K562 (cell line): ENCODE data around the gene SCN5A. TPM values are rescaled to one million over a fixed set of nuclear protein-coding genes. Genes with fewer than 3 reads are reported as not detected.

ENCODE experiments used
- ATAC-seq: fragments of 200-7000 bp; cut with Tn5 transposase; 3 replicates; pipeline ENCODE4 v1.9.1; 2020; ENCODE audit warnings: moderate library complexity
- BruUV-seq: library from RNA; stranded (reverse); fragments of 400-500 nt; replicated peaks from 2 replicates; lab custom pipeline; 2021; lab: Mats Ljungman, UMichigan
- CTCF ChIA-PET: fragments of 300-600 bp; formaldehyde crosslinking; extraction: SDS; loops from one replicate; lab custom pipeline; 2021; ENCODE audit warnings: low intra/inter-chr PET ratio; lab: Yijun Ruan, JAX
- POLR2A ChIA-PET: fragments of 300-600, 350-650 bp; sonication (Branson Sonifier 250); formaldehyde crosslinking; extraction: SDS; loops from one replicate; lab custom pipeline; 2021; ENCODE audit warnings: antibody characterized with exemption, inconsistent platforms; lab: Yijun Ruan, JAX
- DNase-seq, 4 experiments: peaks; one replicate each; pipeline versions ENCODE4 v3.0.0 to v3.0.0-alpha.2; 2011 to 2018; ENCODE audit warnings: low spot score in 3 of 4, mixed read lengths in 3 of 4; ENCODE audit errors: extremely low read depth in 1 of 4
- FAIRE-seq: peaks from 2 replicates; lab custom pipeline; 2011; peaks lifted over from hg19 to GRCh38; lab: Jason Lieb, UNC
- H2AFZ ChIP-seq: 2 replicates; pipeline ENCODE4 v1.6.0; 2011; ENCODE audit warnings: low read depth, low read length, control low read depth, inconsistent platforms
- H3K27ac ChIP-seq: fragments of 200-600 bp; 3 replicates; pipeline ENCODE4 v1.8.0; 2011; ENCODE audit warnings: low read depth, mild to moderate bottlenecking, control low read depth, inconsistent platforms, low read length, moderate library complexity, mixed read lengths; ENCODE audit errors: extremely low read depth
- H3K27me3 ChIP-seq, 2 experiments: fragments of 300-600 bp in 1 of 2; 2 replicates in 1 of 2; 3 replicates in 1 of 2; pipeline versions ENCODE4 v1.6.0 to v1.8.0; 2011; ENCODE audit warnings: inconsistent platforms in 2 of 2, low read length in 2 of 2, mild to moderate bottlenecking in 1 of 2, mixed read lengths in 1 of 2, moderate library complexity in 1 of 2; ENCODE audit not compliant: control insufficient read depth in 2 of 2, insufficient read depth in 2 of 2
- H3K36me3 ChIP-seq: fragments of 300-600 bp; 3 replicates; pipeline ENCODE4 v1.8.0; 2011; ENCODE audit warnings: mild to moderate bottlenecking, low read length, inconsistent platforms; ENCODE audit not compliant: control insufficient read depth, insufficient read depth
- H3K4me1 ChIP-seq, 2 experiments: fragments of 200-600 bp in 1 of 2; replicated peaks in 1 of 2; 2 replicates in 1 of 2; 3 replicates in 1 of 2; pipeline versions ENCODE4 v1.5.1 to v1.8.0; 2011; ENCODE audit warnings: inconsistent platforms in 2 of 2, low read length in 2 of 2, mild to moderate bottlenecking in 1 of 2, mixed read lengths in 1 of 2, moderate library complexity in 1 of 2; ENCODE audit not compliant: control insufficient read depth in 2 of 2, insufficient read depth in 2 of 2
- H3K4me2 ChIP-seq: 2 replicates; pipeline ENCODE4 v1.6.1; 2011; ENCODE audit warnings: low read length, control low read depth, inconsistent platforms, mixed read lengths; ENCODE audit not compliant: insufficient read depth
- H3K4me3 ChIP-seq: fragments of 200-600 bp; sonication (generic), shearing (Covaris generic); 2 replicates; pipeline ENCODE4 v1.5.1; 2016; ENCODE audit warnings: control low read depth, inconsistent platforms
- H3K79me2 ChIP-seq: fragments of 200-600 bp; 3 replicates; pipeline ENCODE4 v1.8.0; 2011; ENCODE audit warnings: low read length, inconsistent platforms; ENCODE audit not compliant: control insufficient read depth, insufficient read depth
- H3K9ac ChIP-seq, 2 experiments: 2 replicates each; pipeline versions ENCODE4 v1.6.0 to v1.6.1; 2011; ENCODE audit warnings: low read depth in 2 of 2, low read length in 2 of 2, control low read depth in 1 of 2, inconsistent platforms in 1 of 2, mild to moderate bottlenecking in 1 of 2, mixed read lengths in 1 of 2; ENCODE audit not compliant: insufficient read depth in 1 of 2
- H3K9me1 ChIP-seq: one replicate; pipeline ENCODE4 v1.6.0; 2011; ENCODE audit warnings: inconsistent platforms, mild to moderate bottlenecking, low read length, moderate library complexity; ENCODE audit not compliant: control insufficient read depth, insufficient read depth
- H3K9me3 ChIP-seq: replicated peaks from 2 replicates; pipeline ENCODE4 v1.5.1; 2011; ENCODE audit warnings: low read depth, low read length, inconsistent platforms; ENCODE audit not compliant: control insufficient read depth, insufficient read depth
- H4K20me1 ChIP-seq: replicated peaks from 2 replicates; pipeline ENCODE4 v1.6.1; 2011; ENCODE audit warnings: low read length, inconsistent platforms, mixed read lengths; ENCODE audit not compliant: control insufficient read depth, insufficient read depth
- BRD9 ChIP-seq: fragments of 450-650 bp; IDR thresholded peaks from 2 replicates; pipeline ENCODE4 v1.6.1; 2018; ENCODE audit warnings: low read depth; ENCODE audit not compliant: partially characterized antibody
- CBX2 ChIP-seq: fragments of 200-600 bp; sonication (generic); IDR thresholded peaks from one replicate; pipeline ENCODE4 v1.6.1; 2012; ENCODE audit warnings: mild to moderate bottlenecking, low read length, inconsistent platforms; ENCODE audit not compliant: insufficient read depth, poor library complexity, severe bottlenecking
- CBX8 ChIP-seq: fragments of 200-600 bp; sonication (generic); IDR thresholded peaks from 2 replicates; pipeline ENCODE4 v1.6.1; 2012; ENCODE audit warnings: borderline replicate concordance, mixed run types, low read depth, mild to moderate bottlenecking, moderate library complexity, mixed read lengths, low read length, control low read depth, inconsistent platforms; ENCODE audit not compliant: poor library complexity, severe bottlenecking; ENCODE audit errors: extremely low read depth
- CREBBP ChIP-seq: IDR thresholded peaks from one replicate; pipeline ENCODE4 v1.6.1; 2012; ENCODE audit warnings: low read depth, mild to moderate bottlenecking, control low read depth, inconsistent platforms, low read length
- EZH2 ChIP-seq: IDR thresholded peaks from 2 replicates; pipeline ENCODE4 v1.6.1; 2012; ENCODE audit warnings: low read depth, mild to moderate bottlenecking, inconsistent platforms, low read length, borderline replicate concordance
- FOSL1 ChIP-seq: fragments of 200-800 bp; sonication (Bioruptor generic); conservative IDR thresholded peaks from 2 replicates; pipeline ENCODE4 v1.6.1; 2016; ENCODE audit warnings: missing genetic modification characterization, missing compliant biosample characterization
- HMG20A ChIP-seq: fragments of 450-650 bp; formaldehyde crosslinking; conservative IDR thresholded peaks from 2 replicates; pipeline ENCODE4 v1.4.0; 2020; ENCODE audit warnings: mild to moderate bottlenecking, mixed read lengths
- HMGN3 ChIP-seq: IDR thresholded peaks from 2 replicates; pipeline ENCODE4 v1.6.1; 2011; ENCODE audit warnings: borderline replicate concordance, low read depth, mild to moderate bottlenecking, mixed read lengths, low read length; ENCODE audit not compliant: insufficient read length; ENCODE audit errors: extremely low read depth
- HNRNPK ChIP-seq: fragments of 200-400 bp; formaldehyde crosslinking; IDR thresholded peaks from one replicate; pipeline ENCODE4 v1.6.1; 2018; ENCODE audit warnings: mild to moderate bottlenecking, low read depth, low read length; ENCODE audit not compliant: poor library complexity, severe bottlenecking
- HNRNPUL1 ChIP-seq: fragments of 200-400 bp; formaldehyde crosslinking; IDR thresholded peaks from 2 replicates; pipeline ENCODE4 v1.6.1; 2017; ENCODE audit warnings: low read length
- MAZ ChIP-seq, 2 experiments: fragments of 450-650 bp in 1 of 2; sonication (generic) in 1 of 2; formaldehyde crosslinking; IDR thresholded peaks in 1 of 2; conservative IDR thresholded peaks in 1 of 2; 2 replicates each; pipeline versions ENCODE4 v1.4.0 to v1.5.0; 2020; ENCODE audit warnings: mild to moderate bottlenecking in 1 of 2, missing genetic modification reagents in 1 of 2
- NCOA2 ChIP-seq, 2 experiments: fragments of 450-650 bp; IDR thresholded peaks; 2 replicates each; pipeline ENCODE4 v1.6.1; 2018; ENCODE audit warnings: mild to moderate bottlenecking in 2 of 2, moderate library complexity in 1 of 2; ENCODE audit not compliant: partially characterized antibody in 2 of 2
- NRF1 ChIP-seq, 2 experiments: fragments of 450-650 bp; IDR thresholded peaks in 1 of 2; conservative IDR thresholded peaks in 1 of 2; 2 replicates each; pipeline ENCODE4 v1.6.1; 2014; ENCODE audit warnings: mild to moderate bottlenecking in 2 of 2
- SAP30 ChIP-seq: fragments of 200-600 bp; sonication (generic); IDR thresholded peaks from 2 replicates; pipeline ENCODE4 v1.6.1; 2012; ENCODE audit warnings: borderline replicate concordance, low read depth, mild to moderate bottlenecking, moderate library complexity, low read length, control low read depth, inconsistent platforms; ENCODE audit not compliant: insufficient read depth, poor library complexity, severe bottlenecking
- SMAD4 ChIP-seq: fragments of 250-450 bp; sonication (Bioruptor Pico); conservative IDR thresholded peaks from 2 replicates; pipeline ENCODE4 v1.8.0; 2021; ENCODE audit warnings: inconsistent platforms, mild to moderate bottlenecking, moderate library complexity
- TBP ChIP-seq: optimal IDR thresholded peaks from 2 replicates; pipeline ENCODE3; 2011; ENCODE audit warnings: low read depth, low read length, improper control_type of control experiment
- ZC3H4 ChIP-seq: sonication (generic); formaldehyde crosslinking; IDR thresholded peaks from 2 replicates; pipeline ENCODE4 v1.9.0; 2021; ENCODE audit warnings: missing genetic modification reagents, borderline replicate concordance
- ZNF699 ChIP-seq: fragments of 250-450 bp; sonication (Bioruptor Pico); IDR thresholded peaks from 2 replicates; pipeline ENCODE4 v1.8.0; 2021; ENCODE audit warnings: mild to moderate bottlenecking, moderate library complexity; ENCODE audit not compliant: insufficient replicate concordance
- WGBS: fragments of 100-300 bp; shearing (Covaris generic); methylation state at CpG from one replicate; pipeline ENCODE4 v1.1.6; 2016; ENCODE audit warnings: low coverage, mixed read lengths; ENCODE audit not compliant: insufficient coverage; ENCODE audit errors: missing lambda C conversion rate; 5-methylcytosine and 5-hydroxymethylcytosine counted together
- in situ Hi-C: fragments of 300-500 bp; cut with MboI; formaldehyde crosslinking; loops from 4 replicates; pipeline ENCODE4 v1.15.0; 2018; ENCODE audit warnings: inconsistent platforms, mixed read lengths
- intact Hi-C: fragments of 100-400 bp; cut with micrococcal nuclease; formaldehyde crosslinking; loops from 2 replicates; pipeline ENCODE4 v1.14.2; 2022
- polyA plus RNA-seq, 8 experiments: library from polyadenylated mRNA; depleted of rRNA in 4 of 8; stranded (reverse) in 5 of 8; unstranded in 3 of 8; fragments of >200 nt; fragmentation: Nextera tagmentation in 2 of 8; fragmentation: Illumina TruSeq in 1 of 8; extraction: Ambion mirVana in 2 of 8; extraction: Trizol in 1 of 8; gene quantifications; 2 replicates each; pipeline versions ENCODE4 v1.2.1 to v1.2.3, GENCODE V29; 2011 to 2014; ENCODE audit warnings: inconsistent platforms in 1 of 8, missing spikeins in 1 of 8
- total RNA-seq, 7 experiments: library from RNA; depleted of rRNA in 6 of 7; stranded (reverse); fragments of >200 nt in 6 of 7; fragmentation: Illumina TruSeq in 2 of 7; extraction: Trizol in 2 of 7; gene quantifications; 2 replicates each; pipeline versions ENCODE4 v1.2.1 to v1.2.3, GENCODE V29; 2011 to 2021; ENCODE audit warnings: low replicate concordance in 1 of 7
- TF ChIP-seq, protein P1 (sequence below): fragments of 450-650 bp; formaldehyde crosslinking; IDR thresholded peaks from 2 replicates; pipeline ENCODE4 v1.4.0; 2020; ENCODE audit warnings: mild to moderate bottlenecking, moderate library complexity
- TF ChIP-seq, protein P2 (sequence below): fragments of 250-450 bp; sonication (Bioruptor Pico); IDR thresholded peaks from 2 replicates; pipeline ENCODE4 v1.8.0; 2022; ENCODE audit warnings: moderate library complexity, mild to moderate bottlenecking, inconsistent platforms

Gene SCN5A
- total and polyA plus RNA-seq, 9 of the 15 experiments (the other 6 are each of a cell fraction or from before 2014, with no cell fraction given), result 0.07 to 1.4 (median 0.21) TPM; not detected in 2

DNA sequence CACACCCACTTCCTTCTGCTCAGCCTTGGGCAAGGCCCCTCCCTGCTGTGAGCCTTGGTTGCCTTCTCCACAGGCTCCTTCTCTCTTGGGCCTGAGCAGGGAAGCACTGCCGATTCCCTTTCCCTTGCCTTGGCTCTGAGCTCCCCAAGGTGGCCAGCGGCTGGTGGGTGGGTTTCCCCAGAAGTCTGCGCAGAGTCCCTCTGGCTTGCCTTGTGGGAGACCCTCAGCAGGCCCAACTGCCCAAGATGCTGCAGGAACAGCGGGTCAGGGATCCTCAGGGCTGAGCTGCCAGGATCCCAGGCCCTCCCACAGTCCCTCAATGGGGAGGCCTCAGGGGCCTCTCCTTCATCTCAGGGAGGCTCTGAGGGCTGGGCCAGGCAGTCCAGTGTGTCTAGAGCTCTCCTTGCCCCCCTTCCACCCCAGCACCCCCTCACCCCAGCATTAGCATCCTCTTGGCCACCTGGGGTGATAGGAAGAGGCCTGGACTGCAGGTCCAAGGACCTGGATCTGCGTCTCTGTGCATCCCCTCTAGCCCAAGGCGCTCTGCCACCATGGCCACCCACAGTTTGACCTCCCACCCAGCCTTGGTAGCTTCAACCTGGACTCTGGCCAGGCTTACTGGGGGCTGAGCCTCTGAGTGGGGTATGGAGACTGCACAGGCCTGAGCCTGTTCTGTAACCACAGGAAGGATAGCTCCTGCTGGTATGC, 84.7 kb downstream of the SCN5A start:
- no TSS peak for BruUV-seq
- 3% methylated on average over 6 of the region's 6 CpGs for WGBS
- no peak overlapping the region for H3K27ac ChIP-seq
- in situ Hi-C loops, result no loop called here
- no peak overlapping the region; a peak in 1 of 4 replicates for H3K9ac ChIP-seq
- H3K9me3 ChIP-seq, result no peaks in the 10 kb centered on the region
- no peaks in the 10 kb centered on the region for H3K4me1 ChIP-seq
- H4K20me1 ChIP-seq, result no peaks in the 10 kb centered on the region
- no peak overlapping the region for H3K4me3 ChIP-seq
- FAIRE-seq (no peak), DNase-seq (no peak), ATAC-seq (no peak)
- ChIA-PET POLR2A (interaction anchor here (0.6 to 1.4 kb wide), 5 partner anchors 26 to 458 kb away, joined by 3 read pairs; no protein-coding TSS in a partner anchor), CTCF (no interaction called here)
- no peaks in the 10 kb centered on the region for H3K79me2 ChIP-seq
- no peak overlapping the region for H2AFZ ChIP-seq
- H3K4me2 ChIP-seq, result no peak overlapping the region
- no peaks in the 10 kb centered on the region for H3K36me3 ChIP-seq
- no peaks in the 10 kb centered on the region for H3K9me1 ChIP-seq
- H3K27me3 ChIP-seq, result peaks cover 9 to 54% of the 10 kb centered on the region in 2 experiments; a peak in 4 of 5 replicates
- TF ChIP-seq BRD9 (no peak), HNRNPUL1 (no peak), CBX8 (no peak), TBP (no peak), CBX2 (no peak), MAZ (CRISPR knock-in tag; conservative IDR thresholded peaks at IDR 0.05 in 1 of 2, IDR thresholded peaks at IDR 0.05 in 1 of 2) (no peak), HNRNPK (no peak), SMAD4 (CRISPR knock-in tag) (no peak), EZH2 (no peak), NCOA2 (IDR thresholded peaks at IDR 0.05; ENCODE audit: partially characterized antibody in 2 of 2) (no peak), CREBBP (no peak), ZC3H4 (CRISPR knock-in tag) (no peak), SAP30 (no peak), NRF1 (conservative IDR thresholded peaks at IDR 0.05 in 1 of 2, IDR thresholded peaks at IDR 0.05 in 1 of 2) (no peak), HMG20A (no peak), HMGN3 (no peak), FOSL1 (no peak), ZNF699 (no peak)
- TF ChIP-seq, protein P1, sequence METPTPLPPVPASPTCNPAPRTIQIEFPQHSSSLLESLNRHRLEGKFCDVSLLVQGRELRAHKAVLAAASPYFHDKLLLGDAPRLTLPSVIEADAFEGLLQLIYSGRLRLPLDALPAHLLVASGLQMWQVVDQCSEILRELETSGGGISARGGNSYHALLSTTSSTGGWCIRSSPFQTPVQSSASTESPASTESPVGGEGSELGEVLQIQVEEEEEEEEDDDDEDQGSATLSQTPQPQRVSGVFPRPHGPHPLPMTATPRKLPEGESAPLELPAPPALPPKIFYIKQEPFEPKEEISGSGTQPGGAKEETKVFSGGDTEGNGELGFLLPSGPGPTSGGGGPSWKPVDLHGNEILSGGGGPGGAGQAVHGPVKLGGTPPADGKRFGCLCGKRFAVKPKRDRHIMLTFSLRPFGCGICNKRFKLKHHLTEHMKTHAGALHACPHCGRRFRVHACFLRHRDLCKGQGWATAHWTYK (CRISPR knock-in tag), result no peak
- TF ChIP-seq, protein P2, sequence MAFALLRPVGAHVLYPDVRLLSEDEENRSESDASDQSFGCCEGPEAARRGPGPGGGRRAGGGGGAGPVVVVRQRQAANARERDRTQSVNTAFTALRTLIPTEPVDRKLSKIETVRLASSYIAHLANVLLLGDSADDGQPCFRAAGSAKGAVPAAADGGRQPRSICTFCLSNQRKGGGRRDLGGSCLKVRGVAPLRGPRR (CRISPR knock-in tag), result no peak
- intact Hi-C loops, result no loop called here
